GM20431 (cell line): ENCODE data around the gene EGR4.
"Not testable (repeated sequence)": the region's sequence is repeated elsewhere in the genome, so short reads cannot be mapped to it uniquely, and the experiment has no call there.

Experiments
- in situ Hi-C: fragments of 300-500 bp; cut with MseI, MboI; formaldehyde crosslinking; loops from one replicate; pipeline ENCODE4 v1.15.0; 2020; ENCODE audit warnings: low sequenced_read_pairs; ENCODE audit not compliant: unreplicated experiment

The EGR4 gene

GRCh38 chr2:73265298-73266060 lies 27.9 kb downstream of the EGR4 start:
- in situ Hi-C loops: no loop called here

- in situ Hi-C loops: no loop called here
Measured at GRCh38 chr2:73264783-73265182, 28.6 kb downstream of the EGR4 start.

DNA sequence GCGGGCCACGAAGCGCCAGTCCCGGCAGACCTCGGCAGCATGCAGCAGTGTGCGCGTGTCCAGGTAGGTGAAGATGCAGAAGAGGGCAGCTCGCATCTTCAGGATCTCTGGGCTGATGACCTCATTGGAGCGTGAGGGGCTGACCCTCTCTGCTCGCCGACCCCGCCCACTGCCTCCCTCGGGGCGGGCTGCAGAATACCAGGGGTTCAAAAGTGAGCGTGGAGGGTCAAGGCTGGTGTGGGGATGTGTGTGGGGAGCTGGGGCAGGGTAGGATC lies 29.1 kb downstream of the EGR4 start:
- in situ Hi-C loops: no loop called here

DNA sequence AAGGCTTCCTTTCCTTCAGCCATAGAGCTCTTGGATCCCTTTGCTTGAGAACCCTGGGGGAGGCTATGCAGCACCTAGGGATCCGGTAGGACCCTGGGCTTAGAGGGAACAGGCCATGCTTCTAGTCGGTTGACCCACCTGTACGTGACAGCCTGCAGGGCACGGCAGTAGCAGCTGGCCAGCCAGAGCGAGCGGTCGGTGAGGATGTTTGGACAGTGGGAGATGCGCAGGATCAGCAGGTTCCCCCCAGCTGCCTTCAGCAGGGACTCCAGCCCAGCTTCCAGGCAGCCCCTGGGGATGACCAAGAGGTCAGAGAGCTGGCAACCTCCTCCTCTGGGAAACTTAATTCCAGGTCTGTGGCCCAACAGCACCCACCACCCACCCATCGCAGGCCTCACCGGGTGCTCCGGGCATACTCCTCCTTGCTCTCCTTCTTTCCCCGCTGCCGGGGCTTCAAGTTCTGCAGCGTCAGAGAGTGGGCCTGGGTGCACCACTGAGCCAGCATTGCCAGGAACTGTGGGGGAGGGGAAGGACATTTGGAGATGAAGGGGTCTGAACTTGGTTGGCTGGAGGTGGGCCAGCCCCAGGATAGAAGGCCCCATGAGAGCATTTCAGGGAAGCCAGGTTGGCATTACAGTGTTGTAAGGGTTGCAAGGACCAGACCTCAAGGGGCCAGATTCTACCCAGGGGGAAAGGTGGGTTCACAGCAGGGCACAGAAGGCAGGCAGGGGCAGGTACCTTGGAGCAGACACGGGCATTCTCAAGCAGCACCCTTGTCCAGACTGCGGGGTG lies 29.6 kb downstream of the EGR4 start:
- in situ Hi-C loops: no loop called here

- in situ Hi-C loops: not testable (repeated sequence)
Measured at GRCh38 chr2:73262691-73263429, 30.5 kb downstream of the EGR4 start.

GRCh38 chr2:73262108-73262651 lies 31.2 kb downstream of the EGR4 start:
- in situ Hi-C loops: no loop called here

- in situ Hi-C loops: no loop called here
Measured at GRCh38 chr2:73260338-73260984, 32.9 kb downstream of the EGR4 start.

GRCh38 chr2:73259704-73260337 lies 33.5 kb downstream of the EGR4 start:
- in situ Hi-C loops: no loop called here

- in situ Hi-C loops: no loop called here
Measured at GRCh38 chr2:73259276-73259675, 34.1 kb downstream of the EGR4 start.

DNA sequence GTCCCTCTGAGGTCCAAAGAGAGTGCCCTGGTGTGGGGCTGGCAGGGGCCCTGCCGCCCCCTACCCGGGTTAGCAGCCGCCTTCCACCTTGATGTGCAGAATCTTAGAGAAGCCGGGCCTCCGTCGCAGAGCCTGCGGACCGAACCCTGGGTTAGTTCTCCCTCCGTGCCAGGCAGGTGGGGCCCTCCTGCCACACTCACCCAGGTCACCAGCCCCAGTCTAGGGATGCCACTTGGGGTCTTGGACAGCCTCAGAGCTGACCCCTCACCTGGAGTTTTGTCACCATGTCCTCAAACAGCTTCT lies 34.5 kb downstream of the EGR4 start:
- in situ Hi-C loops: no loop called here

- in situ Hi-C loops: no loop called here
Measured at GRCh38 chr2:73258186-73258912, 35.0 kb downstream of the EGR4 start.

- in situ Hi-C loops: no loop called here
Measured at GRCh38 chr2:73257425-73258125, 35.8 kb downstream of the EGR4 start.

DNA sequence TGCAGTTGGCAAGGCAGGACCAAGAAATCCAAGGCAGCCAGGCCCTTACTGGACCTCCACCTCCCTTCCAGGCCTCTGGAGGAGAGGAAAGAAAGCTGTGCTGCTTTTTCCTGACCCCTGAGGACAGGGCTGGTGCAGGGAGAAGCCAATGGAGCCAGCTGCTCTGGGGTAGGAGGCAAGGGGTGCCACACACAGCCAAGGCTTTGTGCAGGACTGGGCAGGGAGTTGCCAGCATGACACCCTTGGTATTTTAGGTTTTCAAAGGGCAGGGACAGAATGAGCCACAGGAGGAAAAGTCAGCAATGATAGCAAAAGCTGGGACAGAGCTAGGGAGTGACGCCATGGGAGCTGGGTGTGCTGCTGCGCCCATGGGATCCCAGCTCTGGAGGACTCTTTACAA lies 36.3 kb downstream of the EGR4 start:
- in situ Hi-C loops: no loop called here

- in situ Hi-C loops: no loop called here
Measured at GRCh38 chr2:73256618-73256922, 36.8 kb downstream of the EGR4 start.

DNA sequence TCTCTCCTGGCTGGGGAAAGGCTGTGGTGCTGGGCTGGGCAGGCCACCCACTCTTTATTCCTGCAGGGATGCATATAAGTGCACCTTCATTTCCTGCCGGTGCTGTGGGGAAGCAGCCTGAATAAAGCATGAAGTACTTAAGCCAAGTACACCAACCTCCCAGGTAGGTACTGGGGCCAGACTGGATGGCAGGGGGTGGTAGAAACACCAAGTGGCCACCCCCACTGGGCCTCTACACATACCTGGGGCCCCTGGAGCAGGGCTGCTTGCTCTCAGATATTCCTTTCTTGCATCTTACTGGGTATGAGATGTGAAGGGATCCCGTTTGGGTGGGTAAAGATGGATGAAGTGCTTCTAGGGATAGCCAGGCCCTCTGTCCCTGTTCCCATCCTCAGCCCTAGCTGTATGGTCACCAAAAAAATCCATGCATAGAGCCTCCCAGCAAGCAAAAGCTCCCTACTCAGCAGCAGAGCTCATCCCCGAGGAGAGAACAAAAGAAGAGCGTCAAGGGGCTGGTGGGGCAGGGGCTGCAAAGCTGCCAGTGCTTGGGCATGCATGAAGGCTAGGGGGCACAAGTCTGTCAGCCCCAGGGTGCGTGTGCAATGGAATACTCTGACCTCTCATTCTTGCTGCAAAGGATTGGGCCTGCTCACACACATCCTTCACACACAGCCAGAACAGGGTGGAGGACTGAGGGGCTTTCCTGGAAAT lies 37.3 kb downstream of the EGR4 start:
- in situ Hi-C loops: no loop called here

DNA sequence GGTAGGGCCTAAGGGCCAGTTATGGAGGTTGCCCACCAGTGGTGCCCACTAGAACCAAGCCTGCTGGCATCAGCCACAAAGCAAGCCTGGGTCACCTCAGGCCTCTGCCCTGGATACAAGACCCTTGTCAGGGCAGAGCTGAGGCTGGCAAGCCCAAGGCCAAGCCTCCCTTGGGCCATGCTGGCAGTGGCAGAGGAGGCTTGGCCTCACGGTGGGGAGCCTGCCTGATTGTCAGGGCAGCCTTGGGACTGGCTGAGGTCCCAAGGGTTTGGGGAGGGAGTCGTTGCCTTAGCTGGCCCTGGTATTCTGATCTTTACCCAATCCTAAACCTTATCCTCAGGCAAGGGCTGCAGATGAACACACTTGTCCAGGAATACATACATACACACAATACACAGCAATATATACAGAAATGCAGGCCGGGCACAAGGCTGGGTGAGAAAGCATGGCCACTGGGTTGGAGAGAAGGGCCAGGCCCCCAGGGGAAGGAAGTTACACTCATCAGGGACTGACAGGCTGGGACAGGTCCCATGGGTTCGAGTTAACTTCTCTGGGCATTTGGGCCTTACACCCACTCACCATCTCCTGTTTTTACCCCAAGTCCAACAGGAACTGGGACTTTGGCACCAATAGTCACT lies 38.2 kb downstream of the EGR4 start:
- in situ Hi-C loops: no loop called here

DNA sequence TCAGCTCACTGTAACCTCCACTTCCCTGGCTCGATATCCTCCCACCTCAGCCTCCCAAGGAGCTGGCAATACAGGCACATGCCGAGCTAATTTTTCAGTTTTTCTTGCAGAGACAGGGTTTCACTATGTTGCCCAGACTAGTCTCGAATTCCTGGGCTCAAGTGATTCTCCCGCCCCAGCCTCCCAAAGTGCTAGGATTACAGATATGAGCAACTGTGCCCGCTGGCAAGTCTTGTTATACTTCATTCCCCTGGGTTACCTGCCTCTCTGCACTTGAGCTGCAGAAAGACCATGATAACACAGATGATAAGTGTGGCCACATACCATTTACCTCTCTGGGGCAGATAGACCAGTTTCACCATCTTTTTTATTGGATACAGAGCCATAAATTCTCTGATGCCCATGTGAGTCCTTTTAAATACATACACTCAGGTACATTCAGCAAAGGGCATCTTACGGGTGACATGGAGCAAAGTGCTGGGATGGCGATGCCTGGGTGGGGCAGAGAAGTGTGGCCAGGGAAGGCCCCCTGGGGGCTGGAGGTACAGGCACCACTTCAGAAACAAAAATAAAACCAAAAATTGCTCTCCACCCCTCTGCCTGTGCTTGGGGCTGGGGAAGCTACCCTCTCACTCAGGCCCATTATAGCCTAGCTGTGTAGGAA lies 38.9 kb downstream of the EGR4 start:
- in situ Hi-C loops: no loop called here
